ENCODE measurements around the gene TPPP3. TPM values are rescaled to one million over a fixed set of nuclear protein-coding genes. Genes with fewer than 3 reads are reported as not detected.
"Not testable (repeated sequence)": the region's sequence is repeated elsewhere in the genome, so short reads cannot be mapped to it uniquely, and the experiment has no call there.

TPPP3 gene
- polyA plus RNA-seq, 3 donors, result 52.5 to 62.1 (median 55.9) TPM

DNA sequence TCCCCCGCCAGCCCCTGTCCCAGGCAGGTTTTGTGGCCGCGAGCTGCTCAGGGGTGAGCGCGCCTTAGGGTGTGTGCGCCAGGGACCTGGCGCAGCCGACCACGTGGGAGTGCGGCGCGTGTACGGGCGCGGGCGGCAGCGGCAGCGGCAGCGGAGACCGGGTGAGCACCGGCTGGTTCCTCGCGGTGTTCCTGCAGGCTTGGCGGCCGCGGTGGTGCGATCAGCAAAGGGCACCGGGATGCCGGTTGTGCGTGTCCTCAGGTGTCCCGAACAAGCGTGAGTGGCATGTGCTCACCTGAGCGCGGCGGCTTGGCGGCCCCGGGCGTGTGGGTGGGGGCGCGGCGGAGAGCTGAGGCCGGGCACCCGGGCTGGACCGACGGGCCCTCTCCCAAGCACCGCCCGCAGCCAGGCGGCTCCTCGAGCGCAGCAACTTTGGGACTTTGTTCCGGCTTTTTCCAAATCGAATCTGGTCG lies 37.2 kb upstream of the TPPP3 start:
- DNase-seq (ENCODE audit: extremely low read depth in 1 of 11, low read depth in 9 of 11, low spot score in 4 of 11), result peak in 2 of 11 donors; percentile 35 to 36

DNA sequence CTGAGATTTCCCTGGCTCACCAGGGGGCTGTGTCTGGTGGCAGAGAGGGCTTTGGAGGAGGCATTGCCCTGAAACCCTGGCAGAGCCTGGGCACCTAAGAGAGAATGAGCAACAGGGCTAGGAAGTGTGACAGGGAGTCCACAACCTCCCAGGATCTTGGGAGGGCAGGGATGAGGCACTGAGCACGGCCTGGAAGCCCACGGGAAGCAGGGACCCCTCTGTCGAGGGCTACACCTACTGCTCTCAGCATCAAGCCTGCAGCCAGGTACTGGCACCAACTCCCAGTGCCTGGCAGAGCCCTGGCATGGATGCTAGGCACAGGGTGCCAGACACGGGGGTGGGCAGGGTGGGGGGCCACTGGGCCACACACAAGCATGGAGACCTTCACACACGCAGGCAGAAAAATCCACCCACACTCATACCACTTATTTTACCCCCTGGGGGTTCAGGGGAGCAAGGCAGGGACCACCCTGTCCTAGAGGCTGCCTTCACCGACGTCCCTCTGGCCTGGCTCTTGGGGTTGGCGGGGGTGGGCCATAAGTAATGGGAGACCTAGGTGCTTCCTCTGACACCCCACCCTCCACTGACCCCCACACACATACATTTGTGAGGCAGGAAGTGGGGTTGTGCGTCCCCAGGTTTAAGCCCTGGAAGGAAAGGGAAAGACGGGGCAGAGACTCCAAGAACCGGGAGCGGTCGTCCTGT lies 36.7 kb upstream of the TPPP3 start:
- no peak for DNase-seq (ENCODE audit: extremely low read depth in 1 of 11, low read depth in 9 of 11, low spot score in 4 of 11)

DNA sequence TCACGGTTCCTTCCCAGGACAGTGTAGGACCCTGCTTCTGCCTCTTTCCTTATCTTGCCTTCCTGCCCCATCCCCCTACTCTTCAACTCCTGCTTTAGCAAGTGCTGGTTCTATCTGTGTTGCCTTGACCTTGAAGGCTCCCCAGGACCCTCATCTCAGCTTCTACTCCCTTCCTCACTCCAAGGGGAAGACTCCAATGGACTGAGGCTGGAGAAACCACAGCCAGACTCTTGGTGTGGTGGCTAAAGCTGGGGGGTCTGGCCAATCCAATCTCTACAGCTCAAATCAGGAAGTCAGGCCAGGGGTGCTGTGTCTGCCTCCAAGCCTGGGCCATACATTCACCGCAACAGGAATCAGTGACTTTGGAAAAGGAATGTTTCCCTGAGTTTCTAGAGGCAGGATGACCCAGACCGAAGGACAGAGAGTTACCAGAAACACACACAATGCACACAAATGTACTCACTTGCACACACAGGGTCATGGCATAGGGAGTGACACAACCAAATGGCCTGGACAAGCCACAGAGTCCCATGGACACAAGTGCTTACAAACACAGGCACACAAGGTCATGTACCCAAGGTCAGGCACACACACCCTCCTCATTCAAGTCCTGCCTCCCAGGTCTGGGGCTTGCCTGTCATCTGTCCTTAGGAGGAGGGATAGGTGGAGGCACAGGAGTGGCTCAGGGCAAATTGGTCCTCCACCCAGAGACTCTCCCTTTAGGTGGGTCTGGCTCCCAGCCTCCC lies 35.9 kb upstream of the TPPP3 start:
- DNase-seq (ENCODE audit: extremely low read depth in 1 of 11, low read depth in 9 of 11, low spot score in 4 of 11), result no peak

DNA sequence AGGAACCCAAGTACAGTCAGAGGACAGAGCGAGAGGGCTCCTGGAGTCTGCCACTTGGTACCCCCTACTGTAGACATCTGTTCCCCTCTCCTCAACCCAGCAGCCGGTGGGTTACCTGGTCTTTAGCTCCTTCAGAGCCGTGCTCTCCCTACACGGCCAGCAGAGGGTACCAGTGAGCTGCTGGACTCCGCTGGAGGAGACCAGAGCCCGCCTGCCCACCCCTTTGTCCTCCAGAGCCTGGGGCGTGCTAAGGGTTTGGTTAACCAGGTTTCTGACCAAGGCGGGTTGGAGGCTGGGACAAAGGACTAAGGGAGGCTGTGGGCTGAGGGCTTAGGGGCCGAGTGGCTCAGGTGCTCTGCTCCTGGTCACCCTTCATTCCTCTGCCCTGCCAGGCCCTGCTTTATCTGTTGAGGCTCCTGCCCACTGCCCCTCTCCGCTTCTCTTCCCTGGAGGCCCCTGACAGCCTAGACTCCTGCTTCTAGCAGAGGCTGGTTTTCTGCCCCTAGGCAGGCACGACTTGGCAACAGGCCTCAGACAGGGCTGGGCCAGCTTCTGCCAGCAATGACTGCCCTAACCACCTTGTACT lies 34.9 kb upstream of the TPPP3 start:
- peak in 5 of 11 donors; percentile 64 to 76 (median 67) for DNase-seq (ENCODE audit: extremely low read depth in 1 of 11, low read depth in 9 of 11, low spot score in 4 of 11)

DNA sequence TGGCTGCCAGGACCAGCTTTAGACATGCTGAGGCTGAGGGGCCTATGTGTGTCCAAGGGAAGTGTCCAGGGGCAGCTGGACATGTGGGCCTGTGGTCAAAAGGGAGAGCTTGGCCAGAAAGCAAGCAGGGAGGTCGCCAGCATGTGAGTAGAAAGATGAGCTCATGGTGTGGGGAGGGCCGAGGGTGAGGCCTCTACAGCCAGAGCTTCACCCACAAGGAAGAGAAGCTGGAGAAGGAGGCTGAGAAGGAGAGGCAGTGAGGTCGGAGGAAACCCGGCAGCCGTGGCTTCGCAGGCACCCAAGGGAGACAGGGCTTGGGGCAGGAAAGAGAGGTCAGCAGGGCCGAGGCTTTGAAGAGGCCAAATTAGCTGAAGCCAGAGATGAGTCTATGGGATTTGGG lies 33.7 kb upstream of the TPPP3 start:
- no peak for DNase-seq (ENCODE audit: extremely low read depth in 1 of 11, low read depth in 9 of 11, low spot score in 4 of 11)

DNA sequence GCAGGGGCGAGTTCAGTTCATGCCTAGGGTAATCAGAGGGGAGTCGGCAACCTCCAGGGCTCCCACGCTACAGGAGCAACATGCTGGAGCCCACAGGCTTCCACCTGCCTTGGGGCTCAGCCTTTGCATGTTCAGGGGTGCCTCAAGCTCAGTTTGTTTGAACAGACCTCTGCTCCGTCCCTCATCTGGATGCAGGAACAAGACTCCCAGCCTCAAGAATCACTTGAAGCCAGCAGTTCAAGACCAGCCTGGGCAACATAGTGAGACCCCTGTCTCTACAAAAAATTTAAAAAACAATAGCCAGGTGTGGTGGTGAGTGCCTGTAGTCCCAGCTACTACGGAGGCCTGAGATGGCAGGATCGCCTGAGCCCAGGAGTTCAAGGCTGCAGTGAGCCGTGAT lies 32.7 kb upstream of the TPPP3 start:
- no peak for DNase-seq (ENCODE audit: extremely low read depth in 1 of 11, low read depth in 9 of 11, low spot score in 4 of 11)

DNA sequence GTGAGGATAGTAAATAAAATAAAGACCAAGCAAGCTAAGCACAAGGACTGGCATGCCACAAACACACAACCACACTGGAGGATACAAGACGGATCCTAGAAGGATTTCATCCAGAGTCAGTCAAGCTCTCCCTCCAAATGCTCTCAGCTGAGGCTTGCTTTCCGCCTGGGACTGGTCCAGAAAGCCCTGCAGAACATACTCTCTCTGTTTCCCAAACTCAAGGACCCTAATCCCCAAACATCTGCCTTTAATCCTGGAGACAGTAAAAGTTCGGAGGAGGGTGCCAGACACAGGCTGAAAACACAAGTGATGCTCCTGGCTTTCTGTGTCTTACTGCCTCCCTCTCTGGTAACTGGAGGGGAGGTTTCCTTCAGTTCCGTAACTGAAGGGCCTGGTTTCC lies 32.3 kb upstream of the TPPP3 start:
- no peak for DNase-seq (ENCODE audit: extremely low read depth in 1 of 11, low read depth in 9 of 11, low spot score in 4 of 11)

DNA sequence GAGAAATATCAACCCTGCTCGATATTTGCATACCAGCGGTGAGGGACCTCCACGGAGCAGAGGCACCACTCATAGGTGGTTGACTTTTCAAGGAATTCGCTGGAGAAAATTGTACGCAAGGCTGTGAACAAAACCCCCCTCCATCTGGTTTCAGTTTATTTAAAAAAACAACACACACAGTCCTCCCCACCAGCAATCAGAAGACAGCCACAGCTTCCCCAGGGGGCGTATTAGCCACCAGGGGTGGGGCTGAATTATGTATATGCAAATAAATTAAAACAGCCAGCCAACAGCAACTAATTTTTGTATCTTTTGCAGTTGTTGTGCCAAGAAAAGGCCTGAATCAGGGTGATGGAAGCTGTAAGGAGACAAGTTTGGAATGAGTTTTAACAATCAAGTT lies 31.8 kb upstream of the TPPP3 start:
- DNase-seq (ENCODE audit: extremely low read depth in 1 of 11, low read depth in 9 of 11, low spot score in 4 of 11), result no peak

DNA sequence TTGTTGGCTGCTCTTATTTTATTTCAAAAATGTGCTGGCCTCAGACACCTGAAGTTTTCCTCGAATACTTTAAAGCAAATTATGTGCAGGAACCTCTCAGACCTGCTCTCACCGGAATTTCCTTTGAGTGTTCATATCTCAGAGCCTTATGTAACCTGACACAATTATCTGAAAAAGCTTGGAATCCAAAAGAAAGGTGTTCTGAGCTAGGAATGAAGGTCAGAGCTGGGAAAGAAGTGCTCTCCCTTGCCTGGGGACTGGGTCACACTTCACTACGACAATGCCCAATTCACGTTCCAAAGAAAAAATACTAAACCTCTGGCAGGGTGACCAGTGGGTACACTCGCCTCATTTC lies 30.9 kb upstream of the TPPP3 start:
- no peak for DNase-seq (ENCODE audit: extremely low read depth in 1 of 11, low read depth in 9 of 11, low spot score in 4 of 11)

DNA sequence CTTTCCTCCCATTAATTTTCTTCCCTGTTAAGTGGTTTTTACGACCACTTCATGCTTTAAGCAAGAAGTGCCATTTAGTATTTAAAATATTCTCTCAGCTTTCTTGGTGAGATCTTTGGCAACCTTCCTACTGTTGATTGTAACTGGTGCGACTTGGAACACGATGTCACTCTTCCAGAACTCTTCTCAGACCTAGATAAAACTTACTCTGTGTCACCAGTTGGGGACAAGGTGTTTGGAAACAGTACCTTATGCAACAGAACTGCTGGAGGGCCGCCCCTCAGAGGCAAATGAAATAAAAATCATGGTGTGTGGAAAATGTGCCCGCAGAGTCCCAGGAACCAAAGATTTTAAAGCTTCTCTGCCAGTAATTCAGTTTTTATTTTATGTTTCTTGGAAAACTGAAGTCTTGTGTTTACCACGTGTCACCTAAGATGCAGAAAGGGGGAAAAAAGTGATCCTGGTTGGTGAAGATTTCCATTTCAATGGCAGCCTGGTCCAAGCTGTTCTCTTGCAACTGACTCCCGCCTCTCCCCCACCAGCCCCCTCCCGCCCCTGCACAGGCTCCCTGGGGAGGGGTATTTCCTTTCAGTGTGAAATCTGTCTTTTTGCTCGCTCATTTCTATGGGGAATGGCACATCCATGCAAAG lies 30.4 kb upstream of the TPPP3 start:
- DNase-seq (ENCODE audit: extremely low read depth in 1 of 11, low read depth in 9 of 11, low spot score in 4 of 11), result no peak

DNA sequence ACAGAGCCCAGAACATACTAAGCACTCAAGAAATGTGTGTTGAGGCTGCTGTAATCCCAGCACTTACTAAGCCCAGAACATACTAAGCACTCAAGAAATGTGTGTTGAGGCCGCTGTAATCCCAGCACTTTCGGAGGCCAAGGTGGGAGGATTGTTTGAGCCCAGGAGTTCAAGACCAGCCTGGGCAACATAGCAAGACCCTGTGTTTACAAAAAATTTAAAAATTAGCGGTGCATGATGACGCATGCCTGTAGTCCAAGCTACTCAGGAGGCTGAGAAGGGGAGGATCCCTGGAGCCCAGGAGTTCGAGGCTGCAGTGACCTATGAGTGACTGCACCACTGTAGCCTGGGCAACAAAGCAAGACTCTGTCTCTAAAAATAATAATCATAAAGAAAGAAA lies 29.7 kb upstream of the TPPP3 start:
- DNase-seq (ENCODE audit: extremely low read depth in 1 of 11, low read depth in 9 of 11, low spot score in 4 of 11), result no peak

DNA sequence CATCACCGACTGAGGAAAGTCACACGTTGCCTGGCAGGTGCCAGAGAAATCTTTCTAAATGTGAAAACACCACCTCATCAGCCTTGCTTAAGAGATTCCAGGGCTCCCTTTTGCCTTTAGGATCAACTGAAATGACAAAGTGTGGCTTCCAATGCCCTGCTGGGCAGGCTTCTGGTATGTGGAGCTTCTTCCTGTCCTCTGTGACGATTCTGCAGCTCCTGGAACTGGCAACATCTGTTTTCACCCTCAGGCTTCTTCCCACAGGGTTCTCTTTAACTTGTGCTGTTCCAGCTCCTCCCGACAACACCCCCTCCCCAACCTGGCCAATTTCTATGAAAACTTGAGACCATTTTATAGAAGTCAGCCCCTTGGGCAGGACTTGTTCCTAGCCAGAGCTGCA lies 27.7 kb upstream of the TPPP3 start:
- no peak for DNase-seq (ENCODE audit: extremely low read depth in 1 of 11, low read depth in 9 of 11, low spot score in 4 of 11)

DNA sequence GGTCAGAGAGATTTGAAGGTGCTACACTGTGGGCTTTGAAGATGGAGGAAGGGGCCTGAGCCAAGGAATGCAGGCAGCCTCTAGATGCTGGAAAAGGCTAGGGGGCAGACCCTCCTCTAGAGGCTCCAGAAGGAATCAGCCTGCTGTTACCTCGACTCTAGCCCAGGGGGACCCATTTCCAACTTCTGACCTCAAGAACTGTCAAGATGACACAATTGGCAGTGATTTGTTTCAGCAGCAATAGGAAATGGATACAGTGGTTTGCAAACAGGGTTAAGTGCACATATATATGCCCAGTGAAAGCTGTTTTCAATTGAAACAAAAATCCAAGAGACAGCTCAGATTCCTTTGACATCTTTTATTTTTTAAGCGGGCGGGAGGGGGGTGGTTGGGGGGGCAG lies 26.6 kb upstream of the TPPP3 start:
- no peak for DNase-seq (ENCODE audit: extremely low read depth in 1 of 11, low read depth in 9 of 11, low spot score in 4 of 11)

DNA sequence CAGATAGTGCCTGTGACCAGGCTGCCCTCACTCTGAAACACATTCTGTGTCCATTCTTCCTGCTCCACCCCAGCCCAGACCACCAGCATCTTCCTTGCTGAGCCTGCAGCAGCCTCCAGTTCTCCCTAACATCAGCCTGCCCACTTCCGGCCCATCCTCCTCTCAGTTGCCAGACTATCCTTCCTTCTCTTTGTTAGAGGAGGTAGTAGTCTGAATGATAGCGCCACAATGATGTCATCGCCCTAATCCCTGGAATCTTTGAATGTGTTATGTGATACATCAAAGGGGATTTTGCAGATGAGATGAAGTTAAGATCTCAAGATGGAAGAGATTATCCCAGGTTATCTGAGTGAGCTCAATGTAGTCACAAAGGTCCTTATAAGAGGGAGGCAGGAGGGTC lies 26.2 kb upstream of the TPPP3 start:
- no peak for DNase-seq (ENCODE audit: extremely low read depth in 1 of 11, low read depth in 9 of 11, low spot score in 4 of 11)

DNA sequence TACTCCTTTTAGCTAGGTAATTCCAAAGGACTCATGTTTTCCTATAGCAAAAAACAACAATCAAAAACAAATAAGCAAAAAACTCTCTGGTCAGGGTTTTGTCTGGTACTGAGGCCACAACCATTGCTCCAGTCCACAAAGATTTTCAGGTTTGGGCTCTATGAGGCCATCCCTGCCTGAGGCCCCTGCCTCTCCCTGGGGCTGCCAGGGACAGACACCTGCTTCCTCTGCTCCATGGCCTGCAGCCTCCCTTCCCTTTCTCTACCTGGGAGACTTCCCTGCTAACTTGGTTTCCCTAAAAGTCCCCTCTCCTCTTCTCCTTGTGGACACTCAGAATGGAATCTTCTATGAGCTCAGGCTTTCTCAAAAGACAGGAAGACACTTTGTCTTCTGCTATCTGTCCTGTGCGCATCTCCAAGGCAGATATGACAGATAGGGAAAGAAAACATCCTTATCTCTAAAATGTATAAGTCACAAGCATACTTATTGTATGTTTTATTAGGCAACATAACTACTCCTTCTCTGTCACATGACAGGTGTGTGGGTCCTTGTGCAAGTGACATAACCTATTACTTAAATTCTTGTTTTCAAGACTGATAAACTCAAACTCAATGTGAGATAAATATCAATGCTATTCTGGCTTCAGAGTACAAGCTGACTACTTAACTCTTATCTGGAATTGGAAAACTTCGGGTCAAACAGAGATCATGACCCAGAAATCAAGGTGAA lies 24.2 kb upstream of the TPPP3 start:
- no peak for DNase-seq (ENCODE audit: extremely low read depth in 1 of 11, low read depth in 9 of 11, low spot score in 4 of 11)

DNA sequence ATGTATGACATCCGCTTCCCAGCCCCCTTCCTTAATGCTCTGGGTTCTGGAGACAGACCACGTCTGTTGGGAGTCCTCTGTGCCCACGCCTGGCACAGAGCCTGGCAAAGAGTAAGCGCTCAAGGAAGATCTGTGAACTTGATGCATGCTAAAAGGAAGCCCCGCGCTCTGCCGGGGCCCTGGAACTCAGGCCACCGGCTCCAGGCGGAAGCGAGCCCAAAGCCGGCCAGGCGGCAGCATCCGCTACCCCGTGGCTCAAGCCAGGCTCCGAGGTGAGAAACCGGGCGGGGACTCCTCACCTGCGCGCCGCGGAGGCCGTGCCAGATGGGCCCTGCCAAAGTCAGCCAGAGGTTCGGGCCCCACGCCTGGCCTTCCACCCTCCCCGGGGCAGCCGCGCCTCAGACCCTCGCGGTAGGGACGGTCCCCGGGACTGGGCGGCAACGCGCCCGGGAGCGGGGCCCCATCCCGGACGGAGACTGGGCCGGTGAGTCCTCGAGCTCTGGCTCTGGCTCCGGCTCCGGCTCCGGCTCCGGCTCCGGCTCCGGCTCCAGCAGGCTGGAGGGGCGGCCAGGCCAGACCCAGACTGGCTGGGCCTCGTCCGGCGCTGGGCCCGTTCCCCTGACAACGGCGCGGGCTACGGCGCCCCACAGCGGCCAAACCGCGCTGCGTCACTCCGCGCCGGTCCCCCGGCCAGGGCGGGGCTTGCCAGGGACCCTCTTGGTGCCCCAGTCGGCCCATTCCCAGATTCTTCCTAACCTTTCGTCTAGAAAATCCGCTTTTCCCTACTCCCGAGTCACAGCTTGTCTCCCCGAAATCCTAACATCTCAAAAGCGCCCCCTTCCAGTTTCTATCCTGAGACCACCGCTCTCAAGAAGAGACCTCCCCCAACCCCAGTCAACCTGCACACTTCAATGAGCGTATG lies 22.8 kb upstream of the TPPP3 start, which contains the start of gene ZDHHC1:
Gene ZDHHC1, minus strand, starts transcription at position 606 of the 922 bp plus-strand sequence. CDS start 8,702 bp downstream, outside the sequence.
- peak in 5 of 11 donors; percentile 62 to 79 (median 71) for DNase-seq (ENCODE audit: extremely low read depth in 1 of 11, low read depth in 9 of 11, low spot score in 4 of 11)

DNA sequence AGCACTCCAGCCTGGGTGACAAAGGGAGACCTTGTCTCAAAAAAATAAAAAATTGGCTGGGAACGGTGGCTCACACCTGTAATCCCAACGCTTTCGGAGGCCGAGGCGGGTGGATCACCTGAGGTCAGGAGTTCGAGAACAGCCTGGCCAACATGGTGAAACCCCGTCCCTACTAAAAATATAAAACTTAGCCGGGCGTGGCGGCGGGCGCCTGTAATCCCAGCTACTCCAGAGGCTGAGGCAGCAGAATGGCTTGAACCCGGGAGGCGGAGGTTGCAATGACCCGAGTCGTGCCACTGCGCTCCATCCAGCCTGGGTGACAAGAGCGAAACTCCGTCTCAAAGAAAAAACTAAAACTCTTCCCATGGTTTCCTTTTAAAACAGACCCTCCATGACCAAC lies 22.1 kb upstream of the TPPP3 start:
- not testable (repeated sequence) for DNase-seq (ENCODE audit: extremely low read depth in 1 of 11, low read depth in 9 of 11, low spot score in 4 of 11)
